ENCODE results near the gene DNAH7.

DNAH7 gene

DNA sequence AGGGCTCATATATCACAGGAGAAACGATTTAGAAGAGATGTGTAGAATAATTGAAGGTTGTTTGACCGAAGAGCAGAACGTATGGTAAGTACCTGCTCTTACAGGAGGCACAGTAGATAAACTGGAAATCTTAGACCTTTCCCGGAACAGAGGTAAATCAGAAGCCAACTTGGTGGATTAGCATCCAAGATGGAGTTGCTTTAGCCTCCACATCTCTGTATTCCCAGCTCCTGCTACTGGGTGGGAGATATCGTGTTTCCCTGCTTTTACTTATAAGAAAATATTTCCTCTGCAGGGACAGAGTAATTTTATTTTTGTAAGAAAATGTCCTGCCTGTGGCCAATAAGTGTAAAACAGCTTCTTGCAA is 247.1 kb downstream of the DNAH7 start:
- H3K4me1 ChIP-seq (ENCODE audit: insufficient read depth, insufficient read length), result no peaks in the 10 kb centered on the region
- no peaks in the 10 kb centered on the region for H3K9me3 ChIP-seq (ENCODE audit: insufficient read depth, low read length)
- H3K9ac ChIP-seq (ENCODE audit: insufficient read length, low read depth), result no peak overlapping the region
- TF ChIP-seq SUZ12 (IDR thresholded peaks at IDR 0.05; ENCODE audit: extremely low read depth, insufficient read depth, insufficient read length), result no peak
- no peak for TF ChIP-seq YY1 (IDR thresholded peaks at IDR 0.05; ENCODE audit: insufficient read depth, insufficient read length)
- no peak for TF ChIP-seq ZNF274 (IDR thresholded peaks at IDR 0.05; ENCODE audit: low read depth, low read length)
- H3K4me3 ChIP-seq (ENCODE audit: insufficient read length, low read depth), result no peak overlapping the region
- no peaks in the 10 kb centered on the region for H3K27me3 ChIP-seq (ENCODE audit: insufficient read depth, insufficient read length)
- no peak for DNase-seq (ENCODE audit: low read depth, low spot score)
- H3K36me3 ChIP-seq (ENCODE audit: insufficient read depth, insufficient read length, low read length), result no peaks in the 10 kb centered on the region

DNA sequence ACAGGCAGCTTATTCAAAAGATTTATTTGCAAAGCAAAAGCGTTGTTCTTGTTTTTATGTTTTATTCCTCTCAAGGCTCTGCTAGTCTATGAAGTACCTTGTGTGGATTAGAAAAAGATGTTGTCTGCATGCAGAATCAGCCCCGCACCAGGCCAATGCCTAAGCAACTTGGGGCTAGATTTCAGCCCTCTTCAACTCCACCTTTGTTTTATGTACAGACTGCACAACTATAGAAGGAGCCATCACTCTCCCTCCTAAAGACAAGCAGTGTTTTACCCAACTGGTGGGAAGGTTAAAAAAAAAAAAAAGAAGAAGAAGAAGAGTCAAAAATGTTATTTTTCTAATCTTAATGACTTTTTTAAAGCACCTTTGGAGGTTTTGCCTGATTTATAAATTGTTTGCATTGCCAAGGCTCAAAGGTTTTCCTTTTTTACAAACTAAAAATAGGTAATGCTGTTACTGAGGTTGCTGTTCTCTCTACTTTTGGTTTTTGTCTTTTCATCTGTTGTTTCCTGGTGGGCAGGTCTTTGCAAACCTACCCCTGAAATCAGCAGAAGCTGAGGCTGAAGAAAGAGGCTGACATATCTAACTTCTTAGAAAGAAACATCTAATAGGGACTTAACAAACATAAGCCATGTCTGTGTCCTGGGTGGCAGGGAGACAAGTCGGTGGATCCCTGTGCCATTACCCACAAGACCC is 247.6 kb downstream of the DNAH7 start:
- TF ChIP-seq ZNF274 (IDR thresholded peaks at IDR 0.05; ENCODE audit: low read depth, low read length) (no peak), SUZ12 (IDR thresholded peaks at IDR 0.05; ENCODE audit: extremely low read depth, insufficient read depth, insufficient read length) (no peak), YY1 (IDR thresholded peaks at IDR 0.05; ENCODE audit: insufficient read depth, insufficient read length) (no peak)

DNA sequence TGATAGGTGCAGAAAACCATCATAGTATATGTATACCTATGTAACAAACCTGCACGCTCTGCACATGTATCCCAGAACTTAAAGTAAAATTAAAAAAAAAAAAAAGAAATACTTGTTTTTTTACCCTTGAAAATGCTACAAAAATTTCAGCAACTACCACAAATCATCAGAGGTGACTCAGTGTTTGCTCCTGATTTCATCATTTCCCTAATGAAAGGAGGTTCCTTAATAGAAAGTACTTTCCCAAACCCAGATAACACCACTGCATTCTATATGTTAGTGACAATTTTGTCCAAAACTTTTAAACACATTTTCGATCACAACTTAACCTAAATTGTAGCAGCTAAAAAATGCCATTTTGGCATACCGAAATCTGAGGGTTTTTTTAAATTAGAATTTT is 248.3 kb downstream of the DNAH7 start:
- no peak for TF ChIP-seq ZNF274 (IDR thresholded peaks at IDR 0.05; ENCODE audit: low read depth, low read length)
- TF ChIP-seq SUZ12 (IDR thresholded peaks at IDR 0.05; ENCODE audit: extremely low read depth, insufficient read depth, insufficient read length), result no peak
- no peak for TF ChIP-seq YY1 (IDR thresholded peaks at IDR 0.05; ENCODE audit: insufficient read depth, insufficient read length)
- Histone ChIP-seq H3K9me3 (ENCODE audit: insufficient read depth, low read length) (no peaks in the 10 kb centered on the region), H3K4me1 (ENCODE audit: insufficient read depth, insufficient read length) (no peaks in the 10 kb centered on the region), H3K9ac (ENCODE audit: insufficient read length, low read depth) (no peak overlapping the region), H3K27me3 (ENCODE audit: insufficient read depth, insufficient read length) (no peaks in the 10 kb centered on the region), H3K36me3 (ENCODE audit: insufficient read depth, insufficient read length, low read length) (no peaks in the 10 kb centered on the region), H3K4me3 (ENCODE audit: insufficient read length, low read depth) (no peak overlapping the region)
- no peak for DNase-seq (ENCODE audit: low read depth, low spot score)

More for the DNA sequence above, 247.6 kb downstream of the DNAH7 start:
- no peaks in the 10 kb centered on the region for H3K27me3 ChIP-seq (ENCODE audit: insufficient read depth, insufficient read length)
- H3K9ac ChIP-seq (ENCODE audit: insufficient read length, low read depth), result no peak overlapping the region
- H3K4me3 ChIP-seq (ENCODE audit: insufficient read length, low read depth), result no peak overlapping the region
- no peak for DNase-seq (ENCODE audit: low read depth, low spot score)
- H3K36me3 ChIP-seq (ENCODE audit: insufficient read depth, insufficient read length, low read length), result no peaks in the 10 kb centered on the region
- no peaks in the 10 kb centered on the region for H3K4me1 ChIP-seq (ENCODE audit: insufficient read depth, insufficient read length)
- H3K9me3 ChIP-seq (ENCODE audit: insufficient read depth, low read length), result no peaks in the 10 kb centered on the region

DNA sequence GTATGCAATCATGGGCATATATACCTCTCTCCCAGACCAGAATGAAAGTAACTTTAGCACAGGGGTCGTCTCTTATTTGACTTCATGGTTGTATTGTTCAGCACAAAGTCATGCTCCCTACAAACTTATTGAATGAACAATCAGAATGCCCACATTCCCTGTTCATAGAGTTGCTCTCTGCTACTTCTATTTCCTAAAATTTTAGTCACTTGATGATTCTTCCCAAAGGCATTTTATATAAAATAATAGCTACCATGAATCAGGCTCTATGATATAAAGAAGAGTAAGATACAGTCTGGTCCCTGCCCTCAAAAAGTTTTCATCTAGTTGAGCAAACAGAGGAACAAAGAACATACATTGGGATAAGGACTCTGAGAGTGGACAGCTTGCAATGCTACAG is 249.4 kb downstream of the DNAH7 start:
- TF ChIP-seq ZNF274 (IDR thresholded peaks at IDR 0.05; ENCODE audit: low read depth, low read length) (no peak), SUZ12 (IDR thresholded peaks at IDR 0.05; ENCODE audit: extremely low read depth, insufficient read depth, insufficient read length) (no peak), YY1 (IDR thresholded peaks at IDR 0.05; ENCODE audit: insufficient read depth, insufficient read length) (no peak)
- Histone ChIP-seq H3K9ac (ENCODE audit: insufficient read length, low read depth) (no peak overlapping the region), H3K27me3 (ENCODE audit: insufficient read depth, insufficient read length) (no peaks in the 10 kb centered on the region), H3K9me3 (ENCODE audit: insufficient read depth, low read length) (no peaks in the 10 kb centered on the region), H3K4me3 (ENCODE audit: insufficient read length, low read depth) (no peak overlapping the region), H3K4me1 (ENCODE audit: insufficient read depth, insufficient read length) (no peaks in the 10 kb centered on the region), H3K36me3 (ENCODE audit: insufficient read depth, insufficient read length, low read length) (no peaks in the 10 kb centered on the region)
- no peak for DNase-seq (ENCODE audit: low read depth, low spot score)

DNA sequence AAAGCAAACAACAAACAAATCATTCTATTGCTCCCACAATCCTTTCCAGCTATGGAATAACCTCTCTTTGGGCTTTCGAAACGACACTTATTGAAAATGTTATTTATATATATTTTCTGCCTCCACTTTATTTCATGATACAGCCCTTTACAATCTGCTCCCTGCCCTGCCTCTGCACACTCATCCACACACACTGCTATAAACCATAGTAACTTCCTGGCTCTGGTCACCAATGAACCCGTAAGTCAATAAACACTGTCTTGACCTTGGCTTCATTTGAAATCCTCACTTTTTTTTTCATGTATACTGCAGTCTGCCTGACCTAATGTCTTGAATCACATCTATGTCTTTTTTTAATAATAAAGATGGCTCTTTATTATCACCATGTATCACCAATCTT is 250.1 kb downstream of the DNAH7 start:
- no peak for DNase-seq (ENCODE audit: low read depth, low spot score)
- Histone ChIP-seq H3K9me3 (ENCODE audit: insufficient read depth, low read length) (no peaks in the 10 kb centered on the region), H3K4me3 (ENCODE audit: insufficient read length, low read depth) (no peak overlapping the region), H3K36me3 (ENCODE audit: insufficient read depth, insufficient read length, low read length) (no peaks in the 10 kb centered on the region), H3K27me3 (ENCODE audit: insufficient read depth, insufficient read length) (no peaks in the 10 kb centered on the region), H3K9ac (ENCODE audit: insufficient read length, low read depth) (no peak overlapping the region), H3K4me1 (ENCODE audit: insufficient read depth, insufficient read length) (no peaks in the 10 kb centered on the region)
- TF ChIP-seq ZNF274 (IDR thresholded peaks at IDR 0.05; ENCODE audit: low read depth, low read length) (no peak), SUZ12 (IDR thresholded peaks at IDR 0.05; ENCODE audit: extremely low read depth, insufficient read depth, insufficient read length) (no peak), YY1 (IDR thresholded peaks at IDR 0.05; ENCODE audit: insufficient read depth, insufficient read length) (no peak)

DNA sequence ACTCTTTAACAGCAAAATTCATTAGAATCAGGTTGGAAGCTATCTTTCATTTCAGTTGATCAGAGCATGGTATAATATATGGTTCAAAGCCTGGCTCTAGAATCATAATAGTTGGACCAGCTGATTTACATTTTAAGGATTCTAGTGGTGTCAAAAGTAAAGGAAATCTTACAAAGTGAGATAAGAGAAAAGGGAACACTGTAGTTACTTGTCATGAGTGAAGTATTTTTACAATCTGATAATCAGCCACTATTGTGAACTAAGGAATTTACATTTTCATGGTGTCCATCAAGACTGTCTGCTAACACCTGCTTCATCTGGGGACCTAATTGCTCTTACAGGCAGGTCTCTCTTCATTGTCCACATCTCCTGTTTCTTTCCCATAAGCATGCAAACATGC is 250.5 kb downstream of the DNAH7 start:
- H3K9ac ChIP-seq (ENCODE audit: insufficient read length, low read depth), result no peak overlapping the region
- H3K27me3 ChIP-seq (ENCODE audit: insufficient read depth, insufficient read length), result no peaks in the 10 kb centered on the region
- H3K9me3 ChIP-seq (ENCODE audit: insufficient read depth, low read length), result no peaks in the 10 kb centered on the region
- TF ChIP-seq SUZ12 (IDR thresholded peaks at IDR 0.05; ENCODE audit: extremely low read depth, insufficient read depth, insufficient read length), result no peak
- TF ChIP-seq YY1 (IDR thresholded peaks at IDR 0.05; ENCODE audit: insufficient read depth, insufficient read length), result no peak
- no peak for TF ChIP-seq ZNF274 (IDR thresholded peaks at IDR 0.05; ENCODE audit: low read depth, low read length)
- H3K36me3 ChIP-seq (ENCODE audit: insufficient read depth, insufficient read length, low read length), result no peaks in the 10 kb centered on the region
- no peak for DNase-seq (ENCODE audit: low read depth, low spot score)
- no peaks in the 10 kb centered on the region for H3K4me1 ChIP-seq (ENCODE audit: insufficient read depth, insufficient read length)
- no peak overlapping the region for H3K4me3 ChIP-seq (ENCODE audit: insufficient read length, low read depth)

DNA sequence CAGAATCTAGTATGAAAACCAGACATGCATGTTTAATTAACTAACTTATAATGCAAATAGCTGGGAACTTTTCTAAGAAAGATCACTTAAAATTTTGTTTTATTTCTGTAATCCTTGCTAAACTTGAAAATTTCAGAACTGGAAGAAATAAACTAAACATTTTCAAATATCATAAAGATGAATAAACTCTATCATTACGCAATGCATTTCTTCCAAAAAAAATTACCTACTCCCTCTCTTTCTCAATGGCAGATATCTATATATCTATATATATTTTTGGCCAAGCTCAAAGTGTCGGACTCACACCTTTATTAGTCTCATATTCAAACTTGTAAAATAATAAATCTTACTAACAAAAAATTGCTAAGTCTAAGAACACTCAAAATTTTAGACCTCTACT is 253.6 kb downstream of the DNAH7 start:
- Histone ChIP-seq H3K27me3 (ENCODE audit: insufficient read depth, insufficient read length) (no peaks in the 10 kb centered on the region), H3K4me3 (ENCODE audit: insufficient read length, low read depth) (no peak overlapping the region), H3K9ac (ENCODE audit: insufficient read length, low read depth) (no peak overlapping the region), H3K36me3 (ENCODE audit: insufficient read depth, insufficient read length, low read length) (no peaks in the 10 kb centered on the region), H3K9me3 (ENCODE audit: insufficient read depth, low read length) (no peaks in the 10 kb centered on the region), H3K4me1 (ENCODE audit: insufficient read depth, insufficient read length) (no peaks in the 10 kb centered on the region)
- DNase-seq (ENCODE audit: low read depth, low spot score), result no peak
- TF ChIP-seq YY1 (IDR thresholded peaks at IDR 0.05; ENCODE audit: insufficient read depth, insufficient read length) (no peak), SUZ12 (IDR thresholded peaks at IDR 0.05; ENCODE audit: extremely low read depth, insufficient read depth, insufficient read length) (no peak), ZNF274 (IDR thresholded peaks at IDR 0.05; ENCODE audit: low read depth, low read length) (no peak)

All from NT2/D1 (cell line).